ENCODE data around the gene PIGN. TPM values are rescaled to one million over a fixed set of nuclear protein-coding genes. Genes with fewer than 3 reads are reported as not detected.
"Not testable (repeated sequence)": the region's sequence is repeated elsewhere in the genome, so short reads cannot be mapped to it uniquely, and the experiment has no call there.

The PIGN gene
- polyA plus RNA-seq, 4 donors: 27.5 to 38.2 (median 31.9) TPM

DNA sequence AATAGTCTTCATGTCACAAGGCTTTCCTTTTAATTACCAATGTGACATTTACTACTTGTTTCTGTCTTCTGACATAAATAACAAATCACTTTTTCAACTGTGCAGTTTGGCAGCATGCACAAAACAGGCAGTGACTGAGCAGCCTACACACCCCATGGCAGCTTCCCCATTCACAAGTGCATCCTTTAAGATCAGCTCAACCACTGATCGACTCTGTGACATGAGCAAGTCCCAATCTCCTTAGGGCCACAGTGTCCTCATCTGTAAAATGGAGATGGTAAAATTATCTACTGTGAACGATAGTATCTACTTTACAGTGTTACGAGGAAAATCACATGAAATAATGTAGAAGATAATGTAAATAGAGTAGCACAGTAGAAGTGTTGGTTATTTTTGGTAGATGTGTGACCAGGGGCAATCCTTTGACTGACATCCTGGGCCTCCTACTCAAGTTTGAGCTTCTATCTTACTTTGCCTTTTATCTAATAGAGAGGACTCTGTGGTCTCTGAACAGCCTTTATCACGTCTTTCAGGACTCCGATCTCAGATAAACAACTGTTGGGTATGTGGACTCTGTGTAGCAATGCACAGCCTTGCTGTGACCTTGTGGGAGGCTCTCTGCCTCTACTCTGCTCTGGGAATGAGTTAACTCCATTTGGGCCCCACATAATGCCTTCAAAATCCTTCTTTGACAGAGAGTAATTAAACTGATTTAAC is 120.6 kb downstream of the PIGN start:
- DNase-seq (ENCODE audit: low read depth in 4 of 4, low spot score in 3 of 4): no peak

DNA sequence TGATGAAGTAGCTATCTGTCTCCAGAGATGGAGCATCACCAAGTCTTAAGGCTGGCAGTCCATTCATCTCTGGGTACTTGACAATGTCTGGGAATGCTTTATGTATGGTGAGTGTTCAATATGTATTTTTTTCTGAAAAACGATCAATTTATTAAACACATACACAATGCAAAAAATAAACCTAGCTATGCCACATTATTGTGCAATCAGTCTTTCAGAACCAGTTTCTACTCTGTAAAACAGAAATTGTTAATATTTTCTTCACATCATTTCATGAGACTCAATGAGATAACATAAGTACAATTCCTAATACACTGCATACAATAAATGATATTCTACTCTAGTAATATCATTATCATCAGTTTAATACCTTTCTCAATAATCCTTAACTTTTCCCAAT is 122.5 kb downstream of the PIGN start:
- no peak for DNase-seq (ENCODE audit: low read depth in 4 of 4, low spot score in 3 of 4)

DNA sequence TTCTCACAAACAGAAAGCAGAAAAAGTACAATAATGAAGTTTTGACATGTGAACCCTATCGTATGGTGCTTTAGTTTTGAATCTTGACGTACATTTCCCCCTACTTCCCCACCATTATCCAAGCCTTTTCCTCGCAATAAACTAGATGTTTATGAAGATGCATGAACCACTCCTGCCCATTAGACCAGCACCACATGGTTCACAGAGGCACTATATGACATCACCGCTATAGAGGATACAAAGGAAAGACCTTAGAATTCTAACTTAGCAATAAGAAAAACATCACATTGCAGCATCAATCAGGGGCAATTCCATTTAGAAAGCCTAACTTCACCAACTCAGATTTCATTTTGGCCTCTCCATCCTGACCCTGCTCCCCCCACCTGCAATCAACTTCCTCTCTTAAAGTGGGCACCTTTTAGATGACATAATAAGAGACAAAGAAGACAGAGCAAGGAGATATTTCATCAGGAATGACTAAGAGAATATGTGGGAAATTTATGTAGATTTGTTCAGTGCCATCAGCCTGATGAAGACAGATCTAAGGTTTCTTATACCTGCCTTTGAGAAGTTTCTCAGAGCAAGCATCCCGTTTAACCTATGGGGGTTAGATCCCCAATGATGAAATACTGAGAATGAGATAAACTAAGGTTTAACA is 124.9 kb downstream of the PIGN start:
- DNase-seq (ENCODE audit: low read depth in 4 of 4, low spot score in 3 of 4): no peak

DNA sequence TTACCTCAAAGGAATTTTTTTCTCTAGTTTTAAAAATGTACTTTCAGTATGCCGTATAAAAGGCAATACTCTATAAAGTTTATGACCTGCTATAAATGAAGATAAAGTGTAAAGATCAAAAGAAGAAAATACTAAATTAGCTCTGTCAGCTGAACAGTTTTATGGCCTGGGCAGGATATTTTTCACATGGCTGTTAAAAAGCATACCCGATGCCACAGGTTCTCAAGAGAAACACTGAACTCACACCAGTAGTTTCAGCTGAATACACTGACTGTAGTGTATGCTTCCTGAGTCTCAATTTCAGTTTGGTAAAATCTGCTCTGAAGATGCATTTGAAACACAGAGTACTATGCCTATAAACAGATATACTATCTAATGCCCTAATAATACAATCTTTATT is 126.0 kb downstream of the PIGN start:
- DNase-seq (ENCODE audit: low read depth in 4 of 4, low spot score in 3 of 4): no peak

DNA sequence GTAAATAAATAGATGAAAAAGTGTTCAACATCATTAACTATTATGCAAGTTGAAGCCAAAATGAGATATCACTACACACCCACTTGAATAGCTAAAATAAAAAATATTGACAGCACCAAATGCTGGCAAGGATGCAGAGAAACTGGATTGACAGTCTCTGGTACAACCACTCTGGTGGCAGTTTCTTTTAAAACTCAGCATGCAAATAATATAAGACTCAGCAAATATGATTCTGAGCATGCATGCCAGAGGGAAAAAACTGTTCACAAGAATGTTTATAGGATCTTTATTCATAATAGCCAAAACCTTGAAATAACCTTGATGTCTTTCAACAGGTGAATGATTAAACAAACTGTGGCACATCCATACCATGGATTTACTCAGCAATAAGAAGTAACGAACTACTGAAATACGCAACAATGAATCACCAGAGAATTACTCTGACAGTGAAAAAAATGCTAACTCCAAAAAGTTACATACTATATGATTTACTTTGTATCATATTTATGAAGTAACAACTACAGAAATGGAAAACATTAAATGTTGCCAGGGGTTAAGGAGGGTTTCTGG is 131.8 kb downstream of the PIGN start:
- no peak for DNase-seq (ENCODE audit: low read depth in 4 of 4, low spot score in 3 of 4)

DNA sequence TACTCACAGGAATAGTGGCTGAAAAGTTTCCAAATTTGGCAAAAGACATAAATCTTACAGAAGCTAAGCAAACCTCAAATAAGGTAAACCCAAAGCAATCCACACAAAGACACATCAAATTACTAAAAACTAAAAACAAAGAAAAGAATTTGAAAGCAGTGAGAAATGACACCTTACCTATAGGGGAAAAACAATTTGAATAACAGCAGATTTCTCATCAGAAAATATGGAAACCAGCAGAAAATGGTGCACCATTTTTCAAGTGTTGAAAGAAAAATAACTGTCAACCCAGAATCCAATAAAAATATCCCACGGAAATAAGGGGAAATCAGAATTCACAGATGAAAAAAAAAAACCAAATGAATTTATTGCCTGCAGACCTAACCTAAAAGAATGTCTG is 138.6 kb downstream of the PIGN start:
- DNase-seq (ENCODE audit: low read depth in 4 of 4, low spot score in 3 of 4): no peak

DNA sequence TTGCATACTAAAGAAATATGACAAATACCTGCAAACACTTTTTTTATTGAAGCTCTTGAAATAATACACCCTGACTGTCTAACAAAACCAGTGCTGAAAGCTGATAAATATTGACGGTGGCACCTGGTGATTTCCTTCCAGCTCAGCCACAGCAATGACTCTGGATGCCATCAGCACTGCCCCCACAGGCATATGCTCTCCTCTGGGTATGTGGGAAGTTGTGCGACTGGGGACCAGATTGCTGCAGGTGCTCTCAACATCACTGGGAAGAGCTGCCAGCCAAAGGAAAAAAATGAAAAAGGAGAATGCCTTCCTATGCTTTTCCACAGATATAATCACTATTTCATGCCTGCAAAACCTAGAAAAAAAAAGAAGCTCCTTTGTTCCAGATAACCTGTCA is 141.5 kb downstream of the PIGN start:
- DNase-seq (ENCODE audit: low read depth in 4 of 4, low spot score in 3 of 4): no peak

DNA sequence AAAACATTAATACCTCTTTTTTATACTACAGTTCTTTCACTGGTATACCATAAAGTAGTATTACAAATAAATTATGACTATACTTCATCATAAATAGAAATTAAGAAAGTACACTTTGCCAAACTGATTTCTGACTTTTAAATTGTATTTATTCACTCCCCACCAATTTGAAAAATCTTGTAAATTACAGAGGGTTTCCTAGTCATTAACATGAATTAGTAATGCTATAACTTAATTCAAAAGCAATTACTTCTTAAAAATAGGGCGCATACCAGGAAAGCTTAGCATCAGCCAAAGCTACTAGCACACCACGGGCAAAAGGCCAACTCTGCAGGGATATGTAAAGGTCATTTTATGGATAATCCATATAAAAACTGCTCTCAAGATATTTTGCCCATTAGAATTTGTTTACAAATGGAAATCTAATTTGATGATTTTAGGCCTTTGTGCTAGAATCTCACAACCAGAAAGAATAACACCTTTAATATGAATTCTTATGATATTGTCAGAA is 142.3 kb downstream of the PIGN start:
- DNase-seq (ENCODE audit: low read depth in 4 of 4, low spot score in 3 of 4): no peak

DNA sequence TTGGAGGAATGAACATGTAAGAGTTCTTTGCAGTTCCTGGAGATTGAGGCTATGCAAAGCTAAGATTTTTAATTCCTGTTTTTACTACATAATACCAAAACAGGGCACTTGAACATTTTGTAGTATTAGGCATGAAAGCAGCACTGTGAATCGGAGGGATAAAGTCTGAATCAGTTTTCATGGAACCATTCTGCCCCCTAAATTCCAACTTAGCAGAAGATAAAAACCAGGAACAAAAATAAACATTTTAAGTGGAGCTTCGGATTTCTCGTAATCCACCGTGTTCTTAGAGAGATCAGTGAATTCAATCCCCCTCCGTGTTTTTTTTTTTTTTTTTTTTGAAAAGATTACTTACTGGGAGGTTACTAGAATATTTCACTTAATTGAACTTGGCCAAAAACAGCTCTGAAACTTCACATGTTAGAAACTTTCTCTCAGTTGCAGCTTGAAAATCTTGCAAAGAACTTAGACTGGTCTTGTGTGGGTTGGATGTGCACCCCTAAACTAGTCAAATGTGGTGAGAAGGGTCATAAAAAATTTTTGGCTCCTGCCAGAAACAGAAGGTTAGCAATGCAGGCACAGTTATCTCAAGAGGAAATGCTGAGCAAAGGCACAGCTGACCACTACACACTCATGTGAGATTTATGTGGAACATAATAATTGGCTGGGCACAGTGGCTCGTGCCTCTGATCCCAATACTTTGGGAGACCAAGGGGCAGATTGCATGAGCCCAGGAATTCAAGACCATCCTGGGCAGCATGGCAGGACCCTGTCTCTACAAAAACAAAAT is 148.7 kb downstream of the PIGN start:
- no peak for DNase-seq (ENCODE audit: low read depth in 4 of 4, low spot score in 3 of 4)

DNA sequence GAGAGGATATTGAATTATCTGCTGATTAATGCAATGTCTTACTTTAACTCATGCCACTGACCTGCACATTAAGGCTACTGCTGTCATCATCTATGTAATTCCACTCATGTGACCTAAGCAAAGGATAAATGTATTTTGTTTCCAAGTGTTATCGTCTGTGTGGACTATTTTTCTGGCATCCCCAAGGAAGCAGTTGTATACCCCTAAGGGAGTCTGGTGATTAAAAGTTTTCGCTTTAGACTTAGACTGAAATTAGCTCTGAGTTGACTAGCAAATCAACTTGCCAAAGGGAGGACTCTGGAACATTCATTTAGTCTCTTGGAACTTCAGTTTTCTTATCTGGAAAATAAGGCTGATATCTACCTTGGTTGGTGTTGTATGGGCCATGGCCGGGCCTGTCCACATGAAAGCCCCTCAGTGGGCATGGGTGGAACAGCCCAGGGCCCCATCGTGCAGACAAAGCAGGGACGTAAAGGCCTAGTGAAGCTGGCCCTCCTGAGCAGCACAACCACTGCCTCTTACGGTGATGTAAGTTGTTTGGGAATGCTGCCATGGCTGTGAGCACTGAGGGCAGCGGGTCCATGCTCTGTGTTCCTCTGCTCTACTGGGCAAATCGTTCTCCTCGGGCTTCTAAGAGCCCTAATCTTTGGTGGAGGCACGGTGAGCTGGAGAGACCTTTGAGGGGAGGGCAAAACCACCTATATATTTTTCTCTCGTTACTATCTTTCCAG is 149.7 kb downstream of the PIGN start:
- DNase-seq (ENCODE audit: low read depth in 4 of 4, low spot score in 3 of 4): no peak

DNA sequence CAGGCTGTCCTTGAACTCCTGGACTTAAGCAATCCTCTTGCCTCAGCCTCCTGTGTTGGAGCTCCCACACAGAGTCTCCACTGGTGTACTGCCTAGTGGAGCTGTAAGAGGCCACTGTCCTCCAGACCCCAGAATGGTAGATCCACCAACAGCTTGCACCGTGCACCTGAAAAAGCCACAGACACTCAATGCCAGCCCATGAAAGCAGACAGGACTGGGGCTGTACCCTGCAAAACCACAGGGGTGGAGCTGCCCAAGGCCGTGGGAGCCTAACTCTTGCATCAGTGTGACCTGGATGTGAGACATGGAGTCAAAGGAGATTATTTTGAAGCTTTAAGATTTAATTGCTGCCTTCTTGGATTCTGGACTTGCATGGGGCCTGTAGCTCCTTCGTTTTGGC is 152.6 kb downstream of the PIGN start:
- DNase-seq (ENCODE audit: low read depth in 4 of 4, low spot score in 3 of 4): not testable (repeated sequence)

DNA sequence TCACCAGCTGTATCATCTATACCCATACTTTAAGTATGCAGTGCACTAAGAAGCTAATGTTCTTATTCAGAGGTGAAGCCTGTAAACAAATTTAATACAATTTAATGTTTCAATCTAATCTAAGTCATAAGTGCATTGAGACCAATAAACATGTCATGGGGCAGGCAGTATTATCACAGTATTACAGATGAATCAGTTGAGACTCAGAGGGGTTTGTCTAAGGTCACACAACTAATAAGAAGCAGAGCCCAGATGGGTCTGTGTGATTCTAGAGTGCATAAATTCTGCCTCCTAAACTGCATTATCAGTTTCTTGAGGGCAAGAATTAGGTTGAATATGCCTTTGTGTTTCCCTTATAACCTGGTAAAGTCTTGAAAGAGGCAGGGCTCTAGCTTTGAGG is 153.1 kb downstream of the PIGN start:
- no peak for DNase-seq (ENCODE audit: low read depth in 4 of 4, low spot score in 3 of 4)

DNA sequence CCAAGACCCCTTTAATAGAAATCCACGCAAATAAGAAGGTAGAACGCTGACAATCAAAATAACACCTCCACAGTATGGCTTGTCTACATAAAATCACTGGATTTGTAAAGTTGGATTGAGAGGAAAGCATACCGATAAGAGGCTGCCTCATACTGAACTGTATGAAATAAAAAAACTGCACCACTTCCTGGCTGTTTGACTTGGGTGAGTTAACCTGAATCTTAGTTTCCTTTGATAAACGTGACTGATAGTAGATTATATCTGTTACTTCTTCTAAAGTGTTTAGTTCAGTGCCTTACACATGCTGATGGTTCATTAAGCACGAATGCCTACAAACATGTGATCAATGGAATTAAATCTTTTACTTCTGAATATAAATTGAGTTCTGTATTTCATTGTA is 153.6 kb downstream of the PIGN start:
- DNase-seq (ENCODE audit: low read depth in 4 of 4, low spot score in 3 of 4): no peak

DNA sequence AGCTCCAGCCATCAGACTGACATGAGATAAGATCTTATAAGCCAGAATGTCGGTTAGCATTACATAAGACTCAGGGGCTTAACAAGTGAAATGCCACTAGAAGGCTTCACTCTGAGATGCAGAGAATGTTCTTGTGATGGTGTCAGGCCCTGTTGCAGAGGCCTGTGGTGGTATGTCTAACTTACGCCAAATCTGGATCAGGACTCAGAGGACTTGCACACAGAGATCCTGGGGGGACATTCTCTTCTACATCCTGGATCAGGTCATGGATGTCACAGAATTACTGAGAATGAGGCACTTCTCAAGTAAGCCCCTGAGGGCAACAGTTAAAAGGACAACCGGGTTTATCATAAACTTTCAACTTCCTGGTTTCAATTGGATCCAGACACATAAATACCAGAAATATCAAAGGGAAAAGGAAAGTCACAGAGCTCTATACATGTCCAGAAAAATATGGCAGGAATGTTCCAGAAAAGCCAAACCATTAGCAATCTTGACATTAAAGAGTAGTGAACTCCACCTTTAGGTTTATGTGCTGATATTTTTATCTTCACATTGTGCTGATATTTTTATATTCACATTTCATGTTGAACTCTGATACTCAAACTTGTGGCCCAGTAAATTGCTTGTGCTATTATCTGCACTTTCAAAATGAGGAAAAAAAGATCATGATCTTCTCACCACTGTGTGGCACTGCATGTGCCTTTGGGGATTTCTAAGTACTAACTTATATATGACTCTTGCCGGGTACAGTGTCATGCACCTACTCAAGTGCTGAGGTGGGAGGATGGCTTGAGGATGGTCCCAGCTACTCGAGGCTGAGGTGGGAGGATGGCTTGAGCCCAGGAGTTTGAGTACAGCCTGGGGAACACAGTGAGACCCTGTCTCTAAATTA is 156.5 kb downstream of the PIGN start:
- DNase-seq (ENCODE audit: low read depth in 4 of 4, low spot score in 3 of 4): no peak

DNA sequence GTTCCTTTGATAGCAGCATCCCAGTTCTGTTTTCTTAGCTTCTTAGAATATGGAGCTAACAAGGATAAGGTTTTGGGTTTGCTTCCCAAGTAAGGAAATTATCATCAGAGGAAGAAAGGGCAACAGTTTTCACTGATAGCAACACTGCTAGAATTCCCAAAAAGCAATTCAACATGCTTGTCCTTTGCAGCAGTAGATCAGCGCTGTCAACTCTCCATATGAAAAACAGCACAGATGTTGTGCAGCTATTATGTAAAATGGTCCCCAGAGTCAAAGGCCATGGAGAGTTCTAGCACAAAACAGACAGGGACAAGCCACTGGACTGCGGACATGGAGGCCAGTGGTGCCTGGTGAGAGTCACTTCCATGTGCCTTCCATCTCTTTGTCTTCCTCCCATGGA is 158.1 kb downstream of the PIGN start:
- DNase-seq (ENCODE audit: low read depth in 4 of 4, low spot score in 3 of 4): no peak

DNA sequence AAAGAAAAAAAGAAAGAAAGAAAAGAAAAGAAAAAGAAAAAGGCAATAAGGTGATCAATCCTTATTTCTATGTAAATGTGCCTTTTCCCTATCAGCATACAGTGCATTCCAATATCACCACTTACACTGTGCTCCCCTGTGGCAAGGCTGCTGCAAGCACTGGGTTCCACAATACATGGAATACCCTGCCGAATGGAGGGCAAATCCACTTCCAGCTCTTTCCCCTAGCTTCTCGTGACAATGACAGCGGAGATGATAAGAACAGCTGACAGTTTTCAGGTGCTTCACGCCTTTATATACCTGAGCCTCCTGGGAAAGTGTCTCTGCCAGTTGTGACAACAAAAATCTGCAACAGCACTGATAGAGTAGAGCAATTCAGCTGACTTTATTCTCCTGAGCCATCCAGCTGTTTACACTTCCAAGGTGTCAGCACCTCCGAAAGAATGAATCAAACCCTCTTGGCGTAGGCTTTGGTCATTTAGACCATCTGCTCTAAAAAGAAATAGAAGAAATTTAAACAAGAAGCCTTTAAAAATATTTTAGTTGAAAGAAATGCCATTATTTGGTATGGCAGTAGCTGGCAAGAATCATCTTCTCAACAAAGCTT is 158.8 kb downstream of the PIGN start:
- no peak for DNase-seq (ENCODE audit: low read depth in 4 of 4, low spot score in 3 of 4)

DNA sequence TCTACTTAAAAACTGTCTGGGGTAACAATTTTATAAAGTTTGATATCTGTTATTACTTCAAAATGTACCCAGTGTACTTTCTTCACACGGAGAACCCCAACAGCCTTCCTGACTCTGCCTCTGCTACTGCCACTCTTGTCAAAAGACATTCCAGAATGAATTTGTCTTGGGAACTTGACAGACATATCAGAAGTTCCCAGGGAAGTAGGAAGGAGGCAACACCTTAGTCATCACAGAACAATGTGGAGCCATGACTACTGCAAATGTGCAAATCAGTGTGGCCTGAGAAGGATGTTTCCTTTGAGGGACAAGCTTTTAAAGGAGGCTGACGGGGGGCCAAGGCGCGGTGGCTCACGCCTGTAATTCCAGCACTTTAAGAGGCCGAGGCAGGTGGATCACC is 160.3 kb downstream of the PIGN start:
- no peak for DNase-seq (ENCODE audit: low read depth in 4 of 4, low spot score in 3 of 4)

DNA sequence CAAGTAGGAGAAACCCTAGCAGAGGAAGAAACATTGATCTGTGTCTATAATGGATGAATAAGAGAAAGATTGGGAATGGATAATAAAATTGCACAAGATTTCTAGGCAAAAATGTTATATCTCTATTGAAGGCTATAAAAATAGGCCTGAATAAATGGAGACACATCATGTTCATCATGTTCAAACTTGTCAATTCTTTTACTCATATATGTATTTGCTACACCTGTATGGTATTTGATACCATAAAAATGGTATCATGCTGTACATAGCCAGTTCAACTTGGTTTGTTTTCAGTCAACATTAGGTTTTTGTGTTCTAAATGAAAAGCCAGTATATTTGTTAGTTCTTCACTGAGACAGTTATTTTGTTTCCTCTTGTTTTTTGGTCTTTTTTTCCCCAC is 161.9 kb downstream of the PIGN start:
- DNase-seq (ENCODE audit: low read depth in 4 of 4, low spot score in 3 of 4): no peak

DNA sequence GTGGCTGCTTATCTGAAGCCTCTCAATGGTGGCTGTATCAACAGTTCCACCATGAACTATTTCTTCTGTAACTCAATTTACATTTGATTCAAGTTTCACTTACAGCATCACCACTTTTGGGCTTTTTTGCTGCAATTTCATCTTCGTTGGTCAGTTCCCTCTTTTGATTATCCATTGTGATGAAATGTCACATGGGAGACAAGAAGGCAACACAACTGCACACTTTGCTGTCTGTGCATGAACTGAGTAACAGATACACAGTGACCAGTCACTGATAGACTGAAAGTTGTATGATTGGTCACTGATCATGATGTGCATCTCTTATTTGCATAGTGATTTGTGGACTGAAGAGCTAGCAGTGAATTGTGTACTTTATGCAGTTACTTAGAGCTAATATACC is 163.3 kb downstream of the PIGN start:
- no peak for DNase-seq (ENCODE audit: low read depth in 4 of 4, low spot score in 3 of 4)
